NCI-H446 treated with DMSO at 0.1 percent for 48 hours (cell line): Measurements from ENCODE around the gene GSTK1.
"Not testable (repeated sequence)": the region's sequence is repeated elsewhere in the genome, so short reads cannot be mapped to it uniquely, and the experiment has no call there.

Experiments used
- DNase-seq: peaks from one replicate; lab custom pipeline; 2025; lab: John Stamatoyannopoulos, UW

GSTK1 gene

GRCh38 chr7:143238289-143238980 lies 24.8 kb upstream of the GSTK1 start:
- no peak for DNase-seq

GRCh38 chr7:143239813-143240212 lies 23.4 kb upstream of the GSTK1 start:
- no peak for DNase-seq

- peak; percentile 44 for DNase-seq
These were observed 22.7 kb upstream of the GSTK1 start for GRCh38 chr7:143240291-143241168.

GRCh38 chr7:143242306-143242705 lies 20.9 kb upstream of the GSTK1 start:
- DNase-seq = no peak

GRCh38 chr7:143243111-143243510 lies 20.1 kb upstream of the GSTK1 start:
- DNase-seq = no peak

- no peak for DNase-seq
These were observed 19.6 kb upstream of the GSTK1 start for GRCh38 chr7:143243614-143244013.

GRCh38 chr7:143244321-143244720 lies 18.9 kb upstream of the GSTK1 start:
- DNase-seq = no peak

GRCh38 chr7:143245123-143245522 lies 18.1 kb upstream of the GSTK1 start:
- no peak for DNase-seq

GRCh38 chr7:143247372-143247771 lies 15.9 kb upstream of the GSTK1 start:
- no peak for DNase-seq

- DNase-seq = no peak
These were observed 14.4 kb upstream of the GSTK1 start for GRCh38 chr7:143248761-143249354.

GRCh38 chr7:143250199-143250598 lies 13.0 kb upstream of the GSTK1 start:
- no peak for DNase-seq

GRCh38 chr7:143250822-143251221 lies 12.4 kb upstream of the GSTK1 start:
- DNase-seq = no peak

- DNase-seq = no peak
These were observed 11.2 kb upstream of the GSTK1 start for GRCh38 chr7:143252006-143252405.

GRCh38 chr7:143255564-143255963 lies 7.7 kb upstream of the GSTK1 start:
- no peak for DNase-seq

GRCh38 chr7:143256325-143256724 lies 6.9 kb upstream of the GSTK1 start:
- no peak for DNase-seq

- no peak for DNase-seq
These were observed 6.3 kb upstream of the GSTK1 start for GRCh38 chr7:143256932-143257331.

- no peak for DNase-seq
These were observed 5.7 kb upstream of the GSTK1 start for GRCh38 chr7:143257501-143257900.

- no peak for DNase-seq
These were observed 4.4 kb upstream of the GSTK1 start for GRCh38 chr7:143258831-143259230.

- DNase-seq = no peak
These were observed 3.5 kb upstream of the GSTK1 start for GRCh38 chr7:143259765-143260164.

- no peak for DNase-seq
These were observed 1.3 kb upstream of the GSTK1 start for GRCh38 chr7:143261901-143262300.

- DNase-seq = not testable (repeated sequence)
These were observed 941 bp downstream of the GSTK1 start for GRCh38 chr7:143264196-143264568.

- no peak for DNase-seq
These were observed 1.9 kb downstream of the GSTK1 start for GRCh38 chr7:143265017-143265693.
